GM12865 (cell line): Measurements from ENCODE around the gene CCL13.

Source experiments
- DNase-seq: peaks from one replicate; pipeline ENCODE4 v3.0.0; 2010; ENCODE audit warnings: low read depth
- H3K4me3 ChIP-seq: 2 replicates; pipeline ENCODE4 v1.5.1; 2011; ENCODE audit warnings: mild to moderate bottlenecking, low read depth, low read length, control low read depth
- CTCF ChIP-seq: IDR thresholded peaks from 2 replicates; pipeline ENCODE4 v1.5.1; 2011; ENCODE audit warnings: low read length, control low read depth, low read depth, inconsistent platforms; ENCODE audit not compliant: insufficient read depth; ENCODE audit errors: missing control alignments

The CCL13 gene

GRCh38 chr17:34397265-34397664, 41.0 kb downstream of the CCL13 start:
- TF ChIP-seq CTCF, result no peak
- DNase-seq, result no peak
- no peak overlapping the region for H3K4me3 ChIP-seq

- DNase-seq, result peak; percentile 37
- TF ChIP-seq CTCF, result no peak
- no peak overlapping the region for H3K4me3 ChIP-seq
Observed at GRCh38 chr17:34398990-34399389, 42.7 kb downstream of the CCL13 start.

- DNase-seq, result no peak
- no peak for TF ChIP-seq CTCF
- H3K4me3 ChIP-seq, result no peak overlapping the region
Observed at GRCh38 chr17:34399725-34400124, 43.4 kb downstream of the CCL13 start.

GRCh38 chr17:34400301-34400931, 44.1 kb downstream of the CCL13 start:
- DNase-seq, result no peak
- no peak for TF ChIP-seq CTCF

GRCh38 chr17:34401165-34401564, 44.9 kb downstream of the CCL13 start:
- peak; percentile 19 for DNase-seq
- no peak overlapping the region for H3K4me3 ChIP-seq
- TF ChIP-seq CTCF, result no peak

More at GRCh38 chr17:34400301-34400931, 44.1 kb downstream of the CCL13 start:
- no peak overlapping the region for H3K4me3 ChIP-seq

- no peak overlapping the region for H3K4me3 ChIP-seq
- no peak for DNase-seq
- TF ChIP-seq CTCF, result no peak
Observed at GRCh38 chr17:34403006-34403405, 46.7 kb downstream of the CCL13 start.

- DNase-seq, result no peak
- no peak overlapping the region for H3K4me3 ChIP-seq
- no peak for TF ChIP-seq CTCF
Observed at GRCh38 chr17:34406226-34406625, 49.9 kb downstream of the CCL13 start.
